ENCODE measurements around the gene MYO5C.

MYO5C gene

DNA sequence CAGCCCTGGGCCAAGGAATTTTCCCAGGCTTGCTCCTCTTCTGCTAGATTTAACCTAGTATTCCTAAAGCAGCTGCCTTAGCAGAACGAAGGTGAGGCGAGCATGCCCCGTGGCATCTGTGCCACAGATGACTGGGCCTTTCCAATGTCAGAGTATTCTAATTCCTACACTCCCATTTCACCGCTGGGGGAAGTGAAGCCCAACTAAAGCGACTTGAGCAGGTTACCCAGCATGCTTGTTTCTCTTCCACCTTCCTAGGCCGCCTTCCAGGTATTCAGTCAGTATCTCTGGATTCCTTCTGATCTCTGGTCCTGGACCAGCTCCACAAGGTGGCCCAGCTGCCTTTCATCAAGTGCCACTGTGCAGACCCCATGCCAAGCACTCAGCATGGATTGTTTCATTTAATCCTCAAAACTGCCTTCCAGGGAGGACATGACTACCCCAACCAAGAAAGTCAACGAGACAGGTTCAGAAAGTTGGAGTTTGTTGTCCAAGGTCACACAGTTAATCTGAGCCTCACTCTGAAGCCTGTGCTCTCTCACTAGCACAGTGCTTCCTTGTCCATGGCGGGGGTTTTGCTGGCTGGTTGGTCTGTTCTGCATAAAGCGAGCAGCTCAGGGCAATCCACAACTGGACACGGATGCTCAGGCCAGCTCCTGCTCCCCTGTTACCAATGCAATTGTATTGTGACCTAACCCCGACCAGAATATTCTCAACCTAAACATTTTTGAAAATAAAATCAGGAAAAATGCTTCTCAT is 15.1 kb downstream of the MYO5C start:
- H3K4me3 ChIP-seq (ENCODE audit: low read length): no peak overlapping the region
- no peak for DNase-seq (ENCODE audit: low read depth)
- TF ChIP-seq CTCF (IDR thresholded peaks at IDR 0.05; ENCODE audit: insufficient read depth, low read depth, low read length, missing control alignments): no peak

- DNase-seq (ENCODE audit: low read depth): peak; percentile 51
- no peak overlapping the region for H3K4me3 ChIP-seq (ENCODE audit: low read length)
- no peak for TF ChIP-seq CTCF (IDR thresholded peaks at IDR 0.05; ENCODE audit: insufficient read depth, low read depth, low read length, missing control alignments)
These were observed 16.8 kb downstream of the MYO5C start for GRCh38 chr15:52278636-52279367.

- DNase-seq (ENCODE audit: low read depth): no peak
- no peak overlapping the region for H3K4me3 ChIP-seq (ENCODE audit: low read length)
- no peak for TF ChIP-seq CTCF (IDR thresholded peaks at IDR 0.05; ENCODE audit: insufficient read depth, low read depth, low read length, missing control alignments)
These were observed 17.5 kb downstream of the MYO5C start for GRCh38 chr15:52278135-52278534.

GRCh38 chr15:52277575-52277974 is 18.0 kb downstream of the MYO5C start:
- no peak for DNase-seq (ENCODE audit: low read depth)
- H3K4me3 ChIP-seq (ENCODE audit: low read length): no peak overlapping the region
- no peak for TF ChIP-seq CTCF (IDR thresholded peaks at IDR 0.05; ENCODE audit: insufficient read depth, low read depth, low read length, missing control alignments)

DNA sequence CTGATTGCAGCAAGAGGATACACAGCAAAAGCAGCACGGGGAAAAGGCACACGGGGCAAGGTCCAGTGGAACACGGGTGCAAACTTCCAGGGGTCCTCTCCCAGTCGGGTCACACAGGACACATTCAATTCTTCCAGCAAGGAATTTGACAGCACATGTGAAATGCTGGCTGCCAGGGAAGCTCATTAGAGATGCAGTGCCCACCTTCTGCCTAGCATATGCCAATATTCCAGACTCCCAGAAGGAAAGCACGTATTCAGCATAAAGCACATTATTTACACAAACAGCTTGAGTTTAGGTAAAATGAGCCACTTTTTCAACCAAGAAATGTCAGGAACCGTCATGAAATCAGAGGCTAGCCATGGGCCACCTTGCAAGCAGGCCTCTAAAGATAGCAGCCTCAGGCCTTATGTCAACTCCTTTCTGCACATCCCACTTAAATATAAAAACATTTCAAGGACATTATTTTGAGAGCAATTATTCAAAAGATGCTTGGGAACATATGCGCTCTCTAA is 19.3 kb downstream of the MYO5C start:
- no peak overlapping the region for H3K4me3 ChIP-seq (ENCODE audit: low read length)
- no peak for TF ChIP-seq CTCF (IDR thresholded peaks at IDR 0.05; ENCODE audit: insufficient read depth, low read depth, low read length, missing control alignments)
- DNase-seq (ENCODE audit: low read depth): no peak

GRCh38 chr15:52263563-52264282 is 31.9 kb downstream of the MYO5C start:
- no peak for DNase-seq (ENCODE audit: low read depth)
- no peak overlapping the region for H3K4me3 ChIP-seq (ENCODE audit: low read length)
- TF ChIP-seq CTCF (IDR thresholded peaks at IDR 0.05; ENCODE audit: insufficient read depth, low read depth, low read length, missing control alignments): no peak

Measured in epithelial cell of esophagus (primary cell).